ENCODE data around the gene URB2. TPM values are rescaled to one million over a fixed set of nuclear protein-coding genes. Genes with fewer than 3 reads are reported as not detected.

The URB2 gene
- total RNA-seq (ENCODE audit: unreplicated experiment), result 9.0 TPM
- long read RNA-seq, partial matches to known transcripts, result 1 of 2 reads
- long read RNA-seq, other reads (novel, unspliced or antisense), result 1 of 2 reads

- peak within 1 kb of the TSS; percentile 83 for H3K27ac Mint-ChIP-seq (ENCODE audit: unreplicated experiment)
- H3K9me3 Mint-ChIP-seq (ENCODE audit: unreplicated experiment), result peaks cover 7% of the 10 kb centered on the region
- H3K27me3 Mint-ChIP-seq (ENCODE audit: unreplicated experiment), result peaks cover 2% of the 10 kb centered on the region
- peak; percentile 88 for DNase-seq
- peak within 1 kb of the TSS; percentile 97 for H3K4me3 Mint-ChIP-seq (ENCODE audit: unreplicated experiment)
- H3K4me1 Mint-ChIP-seq (ENCODE audit: low read depth, unreplicated experiment), result peaks cover 18% of the 10 kb centered on the region
- TF ChIP-seq, protein P1, sequence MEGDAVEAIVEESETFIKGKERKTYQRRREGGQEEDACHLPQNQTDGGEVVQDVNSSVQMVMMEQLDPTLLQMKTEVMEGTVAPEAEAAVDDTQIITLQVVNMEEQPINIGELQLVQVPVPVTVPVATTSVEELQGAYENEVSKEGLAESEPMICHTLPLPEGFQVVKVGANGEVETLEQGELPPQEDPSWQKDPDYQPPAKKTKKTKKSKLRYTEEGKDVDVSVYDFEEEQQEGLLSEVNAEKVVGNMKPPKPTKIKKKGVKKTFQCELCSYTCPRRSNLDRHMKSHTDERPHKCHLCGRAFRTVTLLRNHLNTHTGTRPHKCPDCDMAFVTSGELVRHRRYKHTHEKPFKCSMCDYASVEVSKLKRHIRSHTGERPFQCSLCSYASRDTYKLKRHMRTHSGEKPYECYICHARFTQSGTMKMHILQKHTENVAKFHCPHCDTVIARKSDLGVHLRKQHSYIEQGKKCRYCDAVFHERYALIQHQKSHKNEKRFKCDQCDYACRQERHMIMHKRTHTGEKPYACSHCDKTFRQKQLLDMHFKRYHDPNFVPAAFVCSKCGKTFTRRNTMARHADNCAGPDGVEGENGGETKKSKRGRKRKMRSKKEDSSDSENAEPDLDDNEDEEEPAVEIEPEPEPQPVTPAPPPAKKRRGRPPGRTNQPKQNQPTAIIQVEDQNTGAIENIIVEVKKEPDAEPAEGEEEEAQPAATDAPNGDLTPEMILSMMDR (IDR thresholded peaks at IDR 0.05; ENCODE audit: partially characterized antibody, unreplicated experiment), result no peak
- H3K36me3 Mint-ChIP-seq (ENCODE audit: unreplicated experiment), result no peaks in the 10 kb centered on the region
Observed at GRCh38 chr1:229625915-229626831, at the start of gene URB2, which contains the start of gene TAF5L. Gene URB2 (plus strand): TSS chr1:229626247. CDS start chr1:229627634, 1,387 bp downstream. Gene TAF5L (minus strand): TSS chr1:229626122. CDS start chr1:229614482, 11,640 bp downstream.

GRCh38 chr1:229578168-229579058 lies 47.6 kb upstream of the URB2 start:
- H3K4me1 Mint-ChIP-seq (ENCODE audit: low read depth, unreplicated experiment), result no peaks in the 10 kb centered on the region
- no peak overlapping the region for H3K27ac Mint-ChIP-seq (ENCODE audit: unreplicated experiment)

DNA sequence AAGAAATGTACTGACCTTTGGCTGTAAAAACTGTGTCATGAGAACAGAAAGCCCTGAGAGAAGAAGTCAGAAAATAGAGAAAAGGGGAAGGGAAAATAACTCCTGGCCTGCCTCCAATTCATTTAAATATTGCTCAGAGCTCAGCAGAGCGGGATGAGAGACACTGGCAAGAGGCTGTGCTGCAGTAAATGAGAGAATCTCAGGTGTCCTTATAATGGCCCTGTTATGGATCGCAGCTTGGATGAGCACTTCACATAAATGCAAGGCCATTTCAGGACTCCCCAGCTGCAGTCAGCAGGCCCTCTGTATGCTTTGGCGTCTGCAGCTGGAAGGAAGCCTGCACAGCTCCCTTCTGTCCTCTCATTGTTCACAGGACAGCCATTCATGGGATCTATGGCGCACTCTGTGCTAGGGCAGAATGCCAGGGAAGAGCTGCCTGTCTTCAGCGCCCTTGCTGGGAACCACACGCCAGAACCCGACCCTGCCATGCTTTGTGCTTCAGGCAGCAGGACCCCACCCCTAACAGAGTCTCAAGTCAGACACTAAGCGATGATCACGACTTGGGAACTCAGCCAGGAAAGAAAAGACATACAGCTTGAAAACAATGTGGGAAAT lies 46.9 kb upstream of the URB2 start:
- no peaks in the 10 kb centered on the region for H3K9me3 Mint-ChIP-seq (ENCODE audit: unreplicated experiment)
- no peaks in the 10 kb centered on the region for H3K36me3 Mint-ChIP-seq (ENCODE audit: unreplicated experiment)
- TF ChIP-seq, protein P1 (IDR thresholded peaks at IDR 0.05; ENCODE audit: partially characterized antibody, unreplicated experiment), result no peak
- no peak for DNase-seq
- H3K4me1 Mint-ChIP-seq (ENCODE audit: low read depth, unreplicated experiment), result no peaks in the 10 kb centered on the region
- no peak overlapping the region for H3K27ac Mint-ChIP-seq (ENCODE audit: unreplicated experiment)
- no peak overlapping the region for H3K4me3 Mint-ChIP-seq (ENCODE audit: unreplicated experiment)
- H3K27me3 Mint-ChIP-seq (ENCODE audit: unreplicated experiment), result peaks cover 1% of the 10 kb centered on the region

More at GRCh38 chr1:229578168-229579058, 47.6 kb upstream of the URB2 start:
- Mint-ChIP-seq H3K36me3 (ENCODE audit: unreplicated experiment) (no peaks in the 10 kb centered on the region), H3K4me3 (ENCODE audit: unreplicated experiment) (no peak overlapping the region), H3K9me3 (ENCODE audit: unreplicated experiment) (peaks cover under 1% of the 10 kb centered on the region), H3K27me3 (ENCODE audit: unreplicated experiment) (peaks cover 1% of the 10 kb centered on the region)
- TF ChIP-seq, protein P1 (IDR thresholded peaks at IDR 0.05; ENCODE audit: partially characterized antibody, unreplicated experiment), result no peak
- DNase-seq, result no peak

- no peaks in the 10 kb centered on the region for H3K9me3 Mint-ChIP-seq (ENCODE audit: unreplicated experiment)
- H3K4me1 Mint-ChIP-seq (ENCODE audit: low read depth, unreplicated experiment), result no peaks in the 10 kb centered on the region
- TF ChIP-seq, protein P1 (IDR thresholded peaks at IDR 0.05; ENCODE audit: partially characterized antibody, unreplicated experiment), result no peak
- DNase-seq, result no peak
- H3K27me3 Mint-ChIP-seq (ENCODE audit: unreplicated experiment), result peaks cover 1% of the 10 kb centered on the region
- no peaks in the 10 kb centered on the region for H3K36me3 Mint-ChIP-seq (ENCODE audit: unreplicated experiment)
- no peak overlapping the region for H3K4me3 Mint-ChIP-seq (ENCODE audit: unreplicated experiment)
- no peak overlapping the region for H3K27ac Mint-ChIP-seq (ENCODE audit: unreplicated experiment)
Observed at GRCh38 chr1:229581485-229581884, 44.6 kb upstream of the URB2 start.

All from glutamatergic neuron (in vitro differentiated cells).